Measurements from ENCODE around the gene PPIL4. TPM values are rescaled to one million over a fixed set of nuclear protein-coding genes. Genes with fewer than 3 reads are reported as not detected.

PPIL4 gene
- total RNA-seq, 3 donors from 2014 or later (not counting 1 experiment from before 2014, with no cell fraction given): 24.4 to 32.8 (median 25.0) TPM

DNA sequence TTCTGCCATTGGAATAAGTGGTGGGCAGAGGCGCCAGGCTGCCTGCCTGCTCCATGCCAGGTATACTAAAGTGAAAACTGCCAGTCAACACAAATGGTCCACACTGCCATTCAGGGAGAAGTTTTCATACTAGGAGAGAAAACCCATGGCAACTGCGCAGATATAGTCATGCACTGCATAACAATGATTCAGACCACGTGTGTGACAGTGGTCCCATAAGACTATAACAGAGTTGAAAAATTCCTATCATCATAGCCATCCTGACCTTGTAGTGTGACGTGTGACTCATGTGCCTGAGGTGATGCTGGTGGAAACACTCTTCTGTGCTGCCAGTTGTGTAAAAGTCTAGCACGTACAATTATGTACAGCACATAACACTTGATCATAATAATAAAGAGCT is 86.1 kb downstream of the PPIL4 start:
- no peak for ATAC-seq
- WGBS (ENCODE audit: insufficient coverage): 90% methylated on average over 5 of the region's 5 CpGs

DNA sequence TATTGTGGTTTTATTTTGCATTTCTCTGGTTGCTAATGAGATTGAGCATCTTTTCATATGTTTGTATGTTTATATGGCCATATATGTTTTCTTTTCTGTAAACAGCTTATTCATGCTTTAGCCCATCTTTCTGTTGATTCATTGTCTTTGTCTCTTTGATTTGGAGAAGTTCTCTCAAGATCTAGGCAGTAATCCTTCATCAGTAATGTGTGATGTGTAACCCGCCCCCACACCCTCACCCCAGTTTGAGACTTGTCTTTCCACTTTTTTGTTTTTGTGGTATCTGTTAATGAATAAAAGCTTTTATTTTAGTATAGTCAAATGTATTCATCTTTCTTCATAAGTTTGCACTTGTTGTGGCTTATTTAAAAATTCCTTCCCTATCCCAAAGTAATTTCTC is 87.0 kb downstream of the PPIL4 start:
- Histone ChIP-seq H3K36me3 (ENCODE audit: control insufficient read depth, insufficient read depth, low read length) (peaks cover 7% of the 10 kb centered on the region), H3K9me3 (ENCODE audit: control insufficient read depth, insufficient read depth, low read length) (no peaks in the 10 kb centered on the region), H3K4me1 (ENCODE audit: control insufficient read depth, insufficient read depth, low read length) (no peaks in the 10 kb centered on the region), H3K27me3 (ENCODE audit: control insufficient read depth, insufficient read depth, low read length) (no peaks in the 10 kb centered on the region), H3K27ac (ENCODE audit: low read length) (no peak overlapping the region), H3K4me3 (ENCODE audit: low read length) (no peak overlapping the region)
- TF ChIP-seq, protein P1, sequence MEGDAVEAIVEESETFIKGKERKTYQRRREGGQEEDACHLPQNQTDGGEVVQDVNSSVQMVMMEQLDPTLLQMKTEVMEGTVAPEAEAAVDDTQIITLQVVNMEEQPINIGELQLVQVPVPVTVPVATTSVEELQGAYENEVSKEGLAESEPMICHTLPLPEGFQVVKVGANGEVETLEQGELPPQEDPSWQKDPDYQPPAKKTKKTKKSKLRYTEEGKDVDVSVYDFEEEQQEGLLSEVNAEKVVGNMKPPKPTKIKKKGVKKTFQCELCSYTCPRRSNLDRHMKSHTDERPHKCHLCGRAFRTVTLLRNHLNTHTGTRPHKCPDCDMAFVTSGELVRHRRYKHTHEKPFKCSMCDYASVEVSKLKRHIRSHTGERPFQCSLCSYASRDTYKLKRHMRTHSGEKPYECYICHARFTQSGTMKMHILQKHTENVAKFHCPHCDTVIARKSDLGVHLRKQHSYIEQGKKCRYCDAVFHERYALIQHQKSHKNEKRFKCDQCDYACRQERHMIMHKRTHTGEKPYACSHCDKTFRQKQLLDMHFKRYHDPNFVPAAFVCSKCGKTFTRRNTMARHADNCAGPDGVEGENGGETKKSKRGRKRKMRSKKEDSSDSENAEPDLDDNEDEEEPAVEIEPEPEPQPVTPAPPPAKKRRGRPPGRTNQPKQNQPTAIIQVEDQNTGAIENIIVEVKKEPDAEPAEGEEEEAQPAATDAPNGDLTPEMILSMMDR (IDR thresholded peaks at IDR 0.05): no peak
- no CpG with 5 or more reads among the region's 1 CpG for WGBS (ENCODE audit: insufficient coverage)
- Mint-ChIP-seq H3K27ac (no peak overlapping the region), H3K36me3 (no peaks in the 10 kb centered on the region), H3K4me3 (no peak overlapping the region), H3K9me3 (no peaks in the 10 kb centered on the region), H3K27me3 (ENCODE audit: low read depth in 2 of 2) (no peaks in the 10 kb centered on the region), H3K4me1 (no peaks in the 10 kb centered on the region)
- intact Hi-C loops (cut with micrococcal nuclease): no loop called here
- no peak for ATAC-seq
- DNase-seq: no peak

More for the DNA sequence above, 86.1 kb downstream of the PPIL4 start:
- Histone ChIP-seq H3K27me3 (ENCODE audit: control insufficient read depth, insufficient read depth, low read length) (no peaks in the 10 kb centered on the region), H3K27ac (ENCODE audit: low read length) (no peak overlapping the region), H3K4me3 (ENCODE audit: low read length) (no peak overlapping the region), H3K9me3 (ENCODE audit: control insufficient read depth, insufficient read depth, low read length) (no peaks in the 10 kb centered on the region), H3K4me1 (ENCODE audit: control insufficient read depth, insufficient read depth, low read length) (no peaks in the 10 kb centered on the region), H3K36me3 (ENCODE audit: control insufficient read depth, insufficient read depth, low read length) (peaks cover 7% of the 10 kb centered on the region)
- no peaks in the 10 kb centered on the region for H3K36me3 Mint-ChIP-seq
- TF ChIP-seq, protein P1 (IDR thresholded peaks at IDR 0.05): no peak
- intact Hi-C loops (cut with micrococcal nuclease): no loop called here
- DNase-seq: no peak
- H3K27ac Mint-ChIP-seq: no peak overlapping the region
- H3K4me1 Mint-ChIP-seq: no peaks in the 10 kb centered on the region
- H3K9me3 Mint-ChIP-seq: no peaks in the 10 kb centered on the region
- H3K27me3 Mint-ChIP-seq (ENCODE audit: low read depth in 2 of 2): peaks cover 0 to 4% of the 10 kb centered on the region in 2 donors
- H3K4me3 Mint-ChIP-seq: no peak overlapping the region

DNA sequence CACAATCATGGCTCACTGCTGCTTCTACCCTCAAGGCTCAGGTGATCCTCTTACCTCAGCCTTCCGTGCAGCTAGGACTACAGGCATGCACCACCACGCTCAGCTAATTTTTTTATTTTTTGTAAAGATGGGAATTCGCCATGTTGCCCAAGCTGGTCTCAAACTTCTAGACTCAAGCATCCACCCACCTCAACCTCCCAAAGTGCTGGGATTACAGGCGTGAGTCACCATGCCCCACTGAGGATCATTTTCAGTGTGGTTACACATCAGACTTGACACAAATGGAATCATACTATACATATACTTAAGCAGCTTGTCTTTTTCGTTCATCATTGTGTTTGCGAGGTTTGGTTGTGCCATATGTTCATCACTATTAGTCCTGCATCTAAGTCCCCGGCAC is 87.6 kb downstream of the PPIL4 start:
- no peaks in the 10 kb centered on the region for H3K4me1 ChIP-seq (ENCODE audit: control insufficient read depth, insufficient read depth, low read length)
- DNase-seq (no peak), ATAC-seq (no peak)
- Mint-ChIP-seq H3K36me3 (no peaks in the 10 kb centered on the region), H3K27me3 (ENCODE audit: low read depth in 2 of 2) (no peaks in the 10 kb centered on the region), H3K4me1 (no peaks in the 10 kb centered on the region), H3K9me3 (no peaks in the 10 kb centered on the region), H3K27ac (no peak overlapping the region), H3K4me3 (no peak overlapping the region)
- TF ChIP-seq, protein P1 (IDR thresholded peaks at IDR 0.05): no peak
- 96% methylated on average over 7 of the region's 7 CpGs for WGBS (ENCODE audit: insufficient coverage)
- no peak overlapping the region for H3K4me3 ChIP-seq (ENCODE audit: low read length)
- intact Hi-C loops (cut with micrococcal nuclease): no loop called here
- H3K9me3 ChIP-seq (ENCODE audit: control insufficient read depth, insufficient read depth, low read length): no peaks in the 10 kb centered on the region
- no peak overlapping the region for H3K27ac ChIP-seq (ENCODE audit: low read length)
- H3K36me3 ChIP-seq (ENCODE audit: control insufficient read depth, insufficient read depth, low read length): peaks cover 7% of the 10 kb centered on the region
- H3K27me3 ChIP-seq (ENCODE audit: control insufficient read depth, insufficient read depth, low read length): no peaks in the 10 kb centered on the region

DNA sequence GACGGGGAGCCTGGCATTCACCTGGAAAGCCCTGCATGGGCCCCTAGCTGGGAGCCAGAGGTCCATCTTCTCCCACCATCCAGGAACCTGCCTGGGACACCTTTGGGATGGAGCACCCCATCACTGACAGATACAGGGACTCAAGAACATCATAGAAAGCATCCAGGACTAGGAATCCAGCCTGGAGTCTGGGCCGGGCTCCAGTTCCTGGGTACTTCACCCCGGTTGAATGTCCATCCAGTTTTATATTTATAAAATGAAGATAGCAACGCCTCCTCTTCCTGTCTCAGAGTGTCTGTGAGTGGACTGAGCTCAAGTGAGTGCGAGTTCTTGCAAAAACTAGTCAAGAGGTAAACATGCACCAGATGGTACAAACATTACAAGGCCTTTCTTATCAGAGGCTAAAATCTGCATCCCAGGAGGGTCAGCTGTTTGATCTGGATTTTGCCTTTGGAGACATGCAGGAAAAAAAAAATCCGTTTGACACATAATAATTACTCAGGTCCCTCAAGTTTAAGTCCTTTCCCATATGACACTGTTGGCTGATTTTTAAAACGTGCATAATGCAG is 88.4 kb downstream of the PPIL4 start:
- H3K4me1 ChIP-seq (ENCODE audit: control insufficient read depth, insufficient read depth, low read length): no peaks in the 10 kb centered on the region
- no peak for DNase-seq
- TF ChIP-seq, protein P1 (IDR thresholded peaks at IDR 0.05): no peak
- 94% methylated on average over 6 of the region's 7 CpGs for WGBS (ENCODE audit: insufficient coverage)
- intact Hi-C loops (cut with micrococcal nuclease): no loop called here
- no peaks in the 10 kb centered on the region for H3K9me3 ChIP-seq (ENCODE audit: control insufficient read depth, insufficient read depth, low read length)
- Mint-ChIP-seq H3K27me3 (ENCODE audit: low read depth in 2 of 2) (no peaks in the 10 kb centered on the region), H3K27ac (no peak overlapping the region), H3K4me3 (no peak overlapping the region), H3K36me3 (no peaks in the 10 kb centered on the region), H3K4me1 (no peaks in the 10 kb centered on the region), H3K9me3 (no peaks in the 10 kb centered on the region)
- H3K27ac ChIP-seq (ENCODE audit: low read length): no peak overlapping the region
- no peaks in the 10 kb centered on the region for H3K27me3 ChIP-seq (ENCODE audit: control insufficient read depth, insufficient read depth, low read length)
- H3K4me3 ChIP-seq (ENCODE audit: low read length): no peak overlapping the region
- peaks cover 7% of the 10 kb centered on the region for H3K36me3 ChIP-seq (ENCODE audit: control insufficient read depth, insufficient read depth, low read length)
- no peak for ATAC-seq
